ENCODE measurements around the gene TP53I11. TPM values are rescaled to one million over a fixed set of nuclear protein-coding genes. Genes with fewer than 3 reads are reported as not detected.

The TP53I11 gene
- total and polyA plus RNA-seq, 2 experiments from 2014 or later = 23.5 to 43.9 TPM

- no peak for TF ChIP-seq REST (IDR thresholded peaks at IDR 0.05; ENCODE audit: unreplicated experiment)
- TF ChIP-seq ZNF462 (CRISPR knock-in tag; IDR thresholded peaks at IDR 0.05) = no peak
- TF ChIP-seq ZNF331 (CRISPR knock-in tag; IDR thresholded peaks at IDR 0.05; ENCODE audit: low read depth) = no peak
- no peak for TF ChIP-seq EZH2 (IDR thresholded peaks at IDR 0.05; ENCODE audit: low read depth, unreplicated experiment)
These were observed 5.0 kb downstream of the TP53I11 start (continued) for GRCh38 chr11:44945666-44946065.

GRCh38 chr11:44944853-44945235 lies 5.8 kb downstream of the TP53I11 start:
- Mint-ChIP-seq H3K27me3 (ENCODE audit: insufficient read depth, low read depth, poor library complexity) (peaks cover 33% of the 10 kb centered on the region), H3K4me3 (peak overlapping the region; percentile 27; the same call in 2 of the 3 replicates), H3K27ac (peak overlapping the region; percentile 52; the same call in 1 of the 2 replicates), H3K4me1 (peaks cover 79% of the 10 kb centered on the region), H3K9me3 (peaks cover 5% of the 10 kb centered on the region; the same call in 2 of the 3 replicates), H3K36me3 (ENCODE audit: low read depth) (peaks cover 12% of the 10 kb centered on the region)
- DNase-seq (ENCODE audit: low spot score) (no peak), ATAC-seq (peak; percentile 7)
- Histone ChIP-seq H3K27ac (ENCODE audit: low read depth) (no peak overlapping the region), H3F3A (replicated peaks; ENCODE audit: low read depth) (0 out of 2 replicates have a peak, but pooled peaks cover 3% of the 10 kb centered on the region), H2AFZ (no peak overlapping the region), H3K4me2 (peak overlapping the region; percentile 72), H3K27me3 (ENCODE audit: insufficient read depth) (no peaks in the 10 kb centered on the region), H3K9me2 (ENCODE audit: insufficient read depth) (no peaks in the 10 kb centered on the region), H3K4me3 (no peak overlapping the region), H4K20me1 (replicated peaks; ENCODE audit: insufficient read depth) (no peaks in the 10 kb centered on the region), H3K4me1 (ENCODE audit: insufficient read depth) (peaks cover 40% of the 10 kb centered on the region), H3K79me2 (replicated peaks; ENCODE audit: insufficient read depth) (peaks cover 6% of the 10 kb centered on the region; the same call in 1 of the 2 replicates), H3K36me3 (ENCODE audit: insufficient read depth) (no peaks in the 10 kb centered on the region)
- TF ChIP-seq CREB1 (CRISPR knock-in tag; IDR thresholded peaks at IDR 0.05; ENCODE audit: low read depth) = no peak
- TF ChIP-seq STAT1 (IDR thresholded peaks at IDR 0.05; ENCODE audit: unreplicated experiment) = no peak
- no peak for TF ChIP-seq EZH2phosphoT487 (IDR thresholded peaks at IDR 0.05; ENCODE audit: unreplicated experiment)
- TF ChIP-seq REST (IDR thresholded peaks at IDR 0.05; ENCODE audit: unreplicated experiment) = no peak
- TF ChIP-seq ZNF331 (CRISPR knock-in tag; IDR thresholded peaks at IDR 0.05; ENCODE audit: low read depth) = no peak
- no peak for TF ChIP-seq JUNB (IDR thresholded peaks at IDR 0.05; ENCODE audit: unreplicated experiment)
- no peak for TF ChIP-seq CTCF (conservative IDR thresholded peaks at IDR 0.05; ENCODE audit: low read depth in 2 of 2)

Data from GM23338 (cell line).